ENCODE data around the gene CCNI.

CCNI gene

DNA sequence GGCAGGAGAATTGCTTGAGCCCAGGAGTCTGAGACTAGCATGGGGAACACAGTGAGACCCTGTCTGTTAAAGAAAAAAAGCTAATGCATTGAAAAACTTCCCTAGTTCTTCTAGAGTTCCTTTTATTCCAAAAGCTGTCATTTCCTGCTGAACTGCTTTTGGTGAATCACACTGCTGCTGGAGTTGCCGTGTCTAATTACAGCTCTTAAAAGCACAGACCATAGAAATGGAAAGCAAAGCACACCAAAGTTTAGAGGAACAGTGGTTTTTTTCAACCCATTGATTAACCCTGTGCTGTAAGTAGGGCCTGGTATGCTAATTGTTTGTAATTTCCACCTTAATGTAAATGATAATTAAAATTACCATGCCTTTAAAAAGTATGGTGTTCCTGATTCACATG, 73.9 kb downstream of the CCNI start:
- DNase-seq: no peak

GRCh38 chr4:76998251-76998901, 77.4 kb downstream of the CCNI start:
- DNase-seq: no peak

DNA sequence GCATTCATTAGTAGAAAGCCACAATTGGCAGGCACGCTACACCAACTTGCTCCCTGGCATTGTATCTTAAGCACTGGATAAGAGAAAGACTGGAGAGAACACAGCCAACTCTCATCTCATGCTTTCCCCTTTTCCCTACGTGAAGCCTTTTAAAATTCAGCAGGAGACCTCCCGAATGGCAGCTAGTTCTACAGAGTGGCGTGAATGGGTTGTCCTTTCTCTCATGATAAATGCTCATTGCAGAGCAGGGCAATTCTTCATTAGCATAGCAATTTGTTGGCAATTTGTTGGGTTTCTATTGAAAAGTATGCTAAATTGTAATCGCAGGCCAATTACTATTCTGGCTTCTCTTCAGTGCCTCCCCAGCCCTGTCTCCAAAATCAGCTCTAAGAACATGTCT, 78.3 kb downstream of the CCNI start:
- no peak for DNase-seq

All from activated T-cell treated with anti-CD3 and anti-CD28 coated beads for 4 hours (primary cell).